ENCODE data around the gene HDAC9.
A peak's percentile ranks its signal among the peaks of the same experiment; 100 is the strongest.
"Not testable (repeated sequence)": the region's sequence is repeated elsewhere in the genome, so short reads cannot be mapped to it uniquely, and the experiment has no call there.

Gene HDAC9

DNA sequence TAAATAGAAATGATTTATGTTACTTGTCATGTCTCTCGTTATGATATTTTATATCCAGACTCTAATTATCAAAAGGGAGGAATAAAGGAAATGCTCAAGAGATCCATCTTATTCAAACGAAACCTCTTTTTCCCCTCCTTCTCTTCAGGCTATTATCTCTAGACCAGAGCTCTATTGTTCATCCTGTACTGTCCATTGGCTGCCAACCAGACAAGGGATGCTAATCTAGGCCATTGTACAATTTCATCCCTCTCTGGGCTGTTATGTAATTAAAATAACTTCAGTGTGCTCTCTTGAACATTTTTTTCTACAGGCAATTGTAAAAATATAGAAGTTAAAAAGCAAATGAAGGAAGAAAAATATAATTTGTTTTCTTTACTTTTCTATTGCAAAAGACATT, 220.4 kb downstream of the HDAC9 start:
- DNase-seq (ENCODE audit: low read depth) = no peak
- H3K4me3 ChIP-seq (ENCODE audit: control insufficient read depth, low read depth, low read length) = no peak overlapping the region
- TF ChIP-seq, protein P1, sequence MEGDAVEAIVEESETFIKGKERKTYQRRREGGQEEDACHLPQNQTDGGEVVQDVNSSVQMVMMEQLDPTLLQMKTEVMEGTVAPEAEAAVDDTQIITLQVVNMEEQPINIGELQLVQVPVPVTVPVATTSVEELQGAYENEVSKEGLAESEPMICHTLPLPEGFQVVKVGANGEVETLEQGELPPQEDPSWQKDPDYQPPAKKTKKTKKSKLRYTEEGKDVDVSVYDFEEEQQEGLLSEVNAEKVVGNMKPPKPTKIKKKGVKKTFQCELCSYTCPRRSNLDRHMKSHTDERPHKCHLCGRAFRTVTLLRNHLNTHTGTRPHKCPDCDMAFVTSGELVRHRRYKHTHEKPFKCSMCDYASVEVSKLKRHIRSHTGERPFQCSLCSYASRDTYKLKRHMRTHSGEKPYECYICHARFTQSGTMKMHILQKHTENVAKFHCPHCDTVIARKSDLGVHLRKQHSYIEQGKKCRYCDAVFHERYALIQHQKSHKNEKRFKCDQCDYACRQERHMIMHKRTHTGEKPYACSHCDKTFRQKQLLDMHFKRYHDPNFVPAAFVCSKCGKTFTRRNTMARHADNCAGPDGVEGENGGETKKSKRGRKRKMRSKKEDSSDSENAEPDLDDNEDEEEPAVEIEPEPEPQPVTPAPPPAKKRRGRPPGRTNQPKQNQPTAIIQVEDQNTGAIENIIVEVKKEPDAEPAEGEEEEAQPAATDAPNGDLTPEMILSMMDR (conservative IDR thresholded peaks at IDR 0.05; ENCODE audit: control insufficient read depth, insufficient read depth, low read depth, low read length) = no peak

DNA sequence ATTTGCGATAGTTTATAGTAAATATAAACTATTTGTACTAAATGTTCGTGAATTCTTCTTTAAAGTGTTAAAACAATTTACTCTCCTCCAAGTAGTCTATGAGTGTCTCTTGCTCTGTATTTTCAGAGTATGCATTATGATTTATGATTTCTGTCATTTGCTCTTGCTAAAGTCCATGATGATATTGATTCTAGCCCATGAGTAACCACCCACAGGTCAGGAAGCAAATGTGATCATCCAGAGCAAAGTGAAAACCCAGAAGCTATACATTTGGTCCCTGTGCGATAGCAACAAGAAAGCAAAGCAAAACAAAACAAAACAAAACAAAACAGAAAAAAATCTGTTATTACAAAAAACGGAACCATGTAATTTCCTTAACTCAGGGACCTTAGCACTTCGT, 225.9 kb downstream of the HDAC9 start:
- no peak overlapping the region for H3K4me3 ChIP-seq (ENCODE audit: control insufficient read depth, low read depth, low read length)
- TF ChIP-seq, protein P1 (conservative IDR thresholded peaks at IDR 0.05; ENCODE audit: control insufficient read depth, insufficient read depth, low read depth, low read length) = no peak
- DNase-seq (ENCODE audit: low read depth) = no peak

DNA sequence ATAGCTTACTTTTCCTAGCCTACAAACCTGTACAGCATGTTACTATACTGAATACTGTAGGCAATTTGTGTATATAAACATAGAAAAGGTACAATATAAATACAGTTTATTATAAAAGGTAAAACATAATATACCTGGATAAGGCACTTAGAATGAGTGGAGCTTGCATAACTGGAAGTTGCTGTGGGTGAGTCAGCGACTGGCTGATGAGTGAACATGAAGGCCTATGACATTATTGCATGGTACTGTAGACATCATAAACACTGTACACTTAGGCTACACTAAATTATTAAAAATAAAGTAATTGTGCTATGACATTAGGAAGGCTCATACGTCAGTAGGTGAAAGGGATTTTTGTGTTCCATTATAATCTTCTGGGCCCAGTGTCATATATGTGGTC, 228.8 kb downstream of the HDAC9 start:
- no peak overlapping the region for H3K4me3 ChIP-seq (ENCODE audit: control insufficient read depth, low read depth, low read length)
- peak; percentile 27 for DNase-seq (ENCODE audit: low read depth)

DNA sequence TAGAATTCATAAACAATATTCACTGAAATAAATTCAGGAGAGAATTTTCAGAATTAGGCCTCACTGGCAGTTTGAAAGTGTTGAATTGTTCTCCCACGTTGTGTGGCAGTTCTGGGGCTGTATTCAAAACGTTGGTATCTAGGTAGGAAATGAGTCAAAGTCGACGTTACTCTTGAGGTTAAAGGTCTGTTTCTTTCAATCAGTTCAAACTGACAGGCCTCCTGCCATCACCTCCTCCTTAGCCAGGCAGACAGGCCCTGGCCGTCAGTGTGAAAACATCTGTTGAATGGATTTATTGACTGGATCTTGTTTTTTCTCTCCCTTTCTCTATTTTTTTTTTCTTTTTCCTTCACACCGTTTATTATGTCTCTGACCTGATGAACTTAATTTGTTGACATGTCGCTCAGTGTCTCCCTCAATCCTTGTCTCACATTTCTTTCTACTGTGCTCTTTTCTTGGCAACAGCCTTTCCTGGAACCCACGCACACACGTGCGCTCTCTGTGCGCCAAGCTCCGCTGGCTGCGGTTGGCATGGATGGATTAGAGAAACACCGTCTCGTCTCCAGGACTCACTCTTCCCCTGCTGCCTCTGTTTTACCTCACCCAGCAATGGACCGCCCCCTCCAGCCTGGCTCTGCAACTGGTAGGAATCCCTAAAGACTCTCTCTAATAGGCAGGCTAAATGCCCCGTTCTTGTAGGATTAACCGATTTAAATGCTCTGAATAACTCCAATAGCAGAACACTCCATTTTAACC, 231.7 kb downstream of the HDAC9 start:
- TF ChIP-seq, protein P1 (conservative IDR thresholded peaks at IDR 0.05; ENCODE audit: control insufficient read depth, insufficient read depth, low read depth, low read length) = no peak
- peak; percentile 45 for DNase-seq (ENCODE audit: low read depth)
- no peak overlapping the region for H3K4me3 ChIP-seq (ENCODE audit: control insufficient read depth, low read depth, low read length)

More for the DNA sequence above, 228.8 kb downstream of the HDAC9 start:
- TF ChIP-seq, protein P1 (conservative IDR thresholded peaks at IDR 0.05; ENCODE audit: control insufficient read depth, insufficient read depth, low read depth, low read length) = no peak

DNA sequence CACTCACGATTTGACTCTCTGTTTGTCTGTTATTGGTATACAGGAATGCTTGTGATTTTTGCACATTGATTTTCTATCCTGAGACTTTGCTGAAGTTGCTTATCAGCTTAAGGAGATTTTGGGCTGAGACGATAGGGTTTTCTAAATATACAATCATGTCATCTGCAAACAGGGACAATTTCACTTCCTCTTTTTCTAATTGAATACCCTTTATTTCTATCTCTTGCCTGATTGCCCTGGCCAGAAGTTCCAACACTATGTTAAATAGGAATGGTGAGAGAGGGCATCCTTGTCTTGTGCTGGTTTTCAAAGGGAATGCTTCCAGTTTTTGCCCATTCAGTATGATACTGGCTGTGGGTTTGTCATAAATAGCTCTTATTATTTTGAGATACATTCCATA, 240.5 kb downstream of the HDAC9 start:
- not testable (repeated sequence) for DNase-seq (ENCODE audit: low read depth); H3K4me3 ChIP-seq (ENCODE audit: control insufficient read depth, low read depth, low read length)

DNA sequence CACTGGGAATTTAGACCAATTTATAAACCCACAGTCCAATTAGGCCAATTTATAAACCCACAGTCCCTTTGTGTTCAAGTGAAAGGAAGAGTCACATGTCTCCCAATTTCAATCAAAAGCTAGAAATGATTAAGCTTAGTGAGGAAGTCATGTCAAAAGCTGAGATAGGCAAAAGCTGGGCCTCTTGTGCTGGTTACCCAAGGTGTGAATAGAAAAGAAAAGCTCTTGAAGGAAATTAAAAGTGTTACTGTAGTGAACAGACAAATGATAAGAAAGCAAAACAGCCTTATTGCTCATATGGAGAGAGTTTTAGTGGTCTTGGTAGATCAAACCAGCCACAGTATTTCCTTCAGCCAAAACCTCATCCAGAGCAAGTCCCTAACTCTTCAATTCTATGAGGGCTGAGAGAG, 245.0 kb downstream of the HDAC9 start:
- DNase-seq (ENCODE audit: low read depth) = no peak
- TF ChIP-seq, protein P1 (conservative IDR thresholded peaks at IDR 0.05; ENCODE audit: control insufficient read depth, insufficient read depth, low read depth, low read length) = no peak
- no peak overlapping the region for H3K4me3 ChIP-seq (ENCODE audit: control insufficient read depth, low read depth, low read length)

DNA sequence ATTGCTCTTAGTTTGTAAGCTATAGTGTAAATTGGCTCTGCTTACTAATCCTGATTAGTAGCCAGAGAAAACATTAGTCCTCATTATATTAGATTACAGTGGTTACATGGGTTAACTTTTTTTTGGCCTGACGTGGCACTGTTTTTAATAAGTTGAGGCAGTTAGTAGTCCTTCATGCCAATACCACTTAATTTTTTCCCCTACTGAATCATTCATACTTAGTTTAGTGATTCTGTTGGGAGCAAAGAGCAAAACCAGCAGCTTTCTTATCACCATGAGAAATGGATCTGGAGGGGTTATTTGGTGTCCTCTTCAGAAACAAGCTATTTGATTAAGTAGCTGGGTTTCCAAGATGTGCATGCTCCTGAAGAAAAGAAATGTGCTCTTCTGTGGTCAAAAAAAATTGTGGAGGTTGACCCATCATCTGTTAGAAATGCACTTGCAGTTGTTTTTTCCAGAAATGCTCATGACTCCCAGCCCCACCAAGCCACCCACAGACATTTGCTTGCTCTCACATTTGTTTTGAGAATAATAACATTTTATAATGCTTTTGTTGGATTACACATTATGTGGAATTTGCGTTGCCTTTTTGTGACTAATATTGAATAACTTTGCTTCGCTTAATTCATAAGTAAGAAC, 258.5 kb downstream of the HDAC9 start:
- peak overlapping the region; percentile 24 for H3K4me3 ChIP-seq (ENCODE audit: control insufficient read depth, low read depth, low read length)
- DNase-seq (ENCODE audit: low read depth) = peak; percentile 96
- TF ChIP-seq, protein P1 (conservative IDR thresholded peaks at IDR 0.05; ENCODE audit: control insufficient read depth, insufficient read depth, low read depth, low read length) = no peak

All from fibroblast of mammary gland (primary cell).